Subcutaneous adipose tissue (tissue), 4 donors: ENCODE results near the gene TUBA1C. TPM values are rescaled to one million over a fixed set of nuclear protein-coding genes. Genes with fewer than 3 reads are reported as not detected.

ENCODE experiments used
- total RNA-seq, 4 donors: library from RNA; depleted of rRNA; stranded (reverse); fragments of >200 nt; gene quantifications; one replicate each; pipeline ENCODE4 v1.1.0, GENCODE V29; 2016
- TF ChIP-seq, protein P1 (sequence below): fragments of 450-650 bp; IDR thresholded peaks from one replicate; pipeline ENCODE4 v1.5.1; 2016; ENCODE audit warnings: low read depth, mild to moderate bottlenecking, control low read depth, antibody characterized with exemption, moderate library complexity

Gene TUBA1C
- 100 to 1,000 TPM in 2 of 4 donors, 10 to 100 TPM in 2; 65.9 to 177 (median 107) TPM for total RNA-seq

DNA sequence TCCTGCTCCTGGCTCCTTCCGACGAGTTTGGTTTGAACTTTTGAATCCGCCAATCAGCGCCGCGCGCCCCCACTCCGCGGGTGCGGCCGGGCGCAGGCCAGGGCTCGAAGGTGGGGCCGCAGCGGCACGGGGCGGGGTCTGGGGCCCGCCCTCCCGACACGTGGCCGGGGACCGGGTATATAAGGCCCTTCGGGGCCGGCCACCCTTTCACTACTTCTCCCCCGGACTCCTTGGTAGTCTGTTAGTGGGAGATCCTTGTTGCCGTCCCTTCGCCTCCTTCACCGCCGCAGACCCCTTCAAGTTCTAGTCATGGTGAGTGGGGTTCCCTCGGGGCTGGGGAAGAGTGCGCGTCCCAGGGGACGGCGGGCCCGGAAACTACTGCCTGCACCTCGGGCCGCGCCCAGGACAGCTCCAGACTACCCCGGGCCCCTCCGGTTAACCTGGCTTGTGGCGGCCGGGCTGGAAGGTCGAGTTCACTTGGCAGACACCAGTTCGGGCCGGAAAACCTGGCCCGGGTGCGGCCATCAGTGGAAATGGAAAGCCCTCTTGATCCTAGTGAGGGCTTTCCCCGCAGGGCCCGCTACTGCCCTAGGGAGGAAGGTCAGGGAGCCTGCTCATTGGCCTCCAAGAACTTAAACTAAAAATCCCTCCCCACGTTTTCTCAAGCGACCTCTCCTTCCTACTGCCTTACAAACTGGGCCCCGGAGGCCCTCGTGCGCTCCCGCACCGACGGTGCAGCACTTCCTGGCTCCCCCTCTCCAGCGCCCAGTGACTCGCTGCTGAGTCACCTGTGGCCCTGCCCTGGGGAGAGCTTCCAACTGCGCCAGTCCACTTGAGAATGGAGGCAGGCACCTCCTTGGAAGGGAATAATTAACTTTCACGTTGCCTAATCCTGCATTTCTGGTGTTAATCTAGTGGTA lies at the start of gene TUBA1C:
Gene TUBA1C (plus strand): TSS at position 210 of the 920 bp plus-strand sequence. CDS start 100 bp downstream, at position 310.
- TF ChIP-seq, protein P1, sequence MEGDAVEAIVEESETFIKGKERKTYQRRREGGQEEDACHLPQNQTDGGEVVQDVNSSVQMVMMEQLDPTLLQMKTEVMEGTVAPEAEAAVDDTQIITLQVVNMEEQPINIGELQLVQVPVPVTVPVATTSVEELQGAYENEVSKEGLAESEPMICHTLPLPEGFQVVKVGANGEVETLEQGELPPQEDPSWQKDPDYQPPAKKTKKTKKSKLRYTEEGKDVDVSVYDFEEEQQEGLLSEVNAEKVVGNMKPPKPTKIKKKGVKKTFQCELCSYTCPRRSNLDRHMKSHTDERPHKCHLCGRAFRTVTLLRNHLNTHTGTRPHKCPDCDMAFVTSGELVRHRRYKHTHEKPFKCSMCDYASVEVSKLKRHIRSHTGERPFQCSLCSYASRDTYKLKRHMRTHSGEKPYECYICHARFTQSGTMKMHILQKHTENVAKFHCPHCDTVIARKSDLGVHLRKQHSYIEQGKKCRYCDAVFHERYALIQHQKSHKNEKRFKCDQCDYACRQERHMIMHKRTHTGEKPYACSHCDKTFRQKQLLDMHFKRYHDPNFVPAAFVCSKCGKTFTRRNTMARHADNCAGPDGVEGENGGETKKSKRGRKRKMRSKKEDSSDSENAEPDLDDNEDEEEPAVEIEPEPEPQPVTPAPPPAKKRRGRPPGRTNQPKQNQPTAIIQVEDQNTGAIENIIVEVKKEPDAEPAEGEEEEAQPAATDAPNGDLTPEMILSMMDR, result no peak

GRCh38 chr12:49219417-49220026 lies 45.4 kb upstream of the TUBA1C start:
- TF ChIP-seq, protein P1, result no peak

- TF ChIP-seq, protein P1, result no peak
Measured at GRCh38 chr12:49220972-49221371, 43.9 kb upstream of the TUBA1C start.

- TF ChIP-seq, protein P1, result no peak
Measured at GRCh38 chr12:49223122-49223521, 41.8 kb upstream of the TUBA1C start.

- TF ChIP-seq, protein P1, result no peak
Measured at GRCh38 chr12:49223590-49224369, 41.1 kb upstream of the TUBA1C start.

DNA sequence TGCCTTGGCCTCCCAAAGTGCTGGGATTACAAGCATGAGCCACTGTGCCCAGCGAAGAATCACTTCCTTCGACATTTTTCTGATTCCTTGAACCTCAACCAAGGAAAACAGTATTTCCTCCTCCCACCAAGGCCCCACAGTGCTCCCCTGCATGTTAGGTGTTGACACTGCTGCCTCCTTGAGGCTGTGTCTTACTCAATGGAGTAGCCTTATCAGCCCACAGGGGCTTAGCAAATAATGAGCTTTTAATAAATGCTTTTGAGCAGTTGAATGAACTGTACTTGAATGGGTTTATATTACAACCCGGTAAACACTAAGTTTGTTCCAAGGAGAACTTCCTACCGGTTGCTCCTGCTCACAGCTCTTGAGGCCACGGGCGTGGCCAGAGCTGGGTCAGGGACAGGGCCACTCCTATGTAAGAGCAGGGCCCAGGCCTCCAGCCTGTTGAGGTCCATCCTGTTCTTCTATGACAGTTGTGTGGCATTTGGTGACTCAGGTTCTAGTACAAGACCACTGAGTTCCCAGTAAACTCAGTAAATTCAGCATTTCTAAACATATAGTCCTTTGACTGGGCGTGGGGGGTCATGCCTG lies 39.2 kb upstream of the TUBA1C start:
- TF ChIP-seq, protein P1, result no peak
